Hepatocyte (in vitro differentiated cells): ENCODE data around the gene GAS2L1.

Source experiments
- EZH2 ChIP-seq: fragments of 200-600 bp; sonication (generic); IDR thresholded peaks from 2 replicates; pipeline ENCODE4 v1.6.1; 2016; ENCODE audit warnings: antibody characterized with exemption, mild to moderate bottlenecking, borderline replicate concordance
- EZH2phosphoT487 ChIP-seq: fragments of 200-600 bp; sonication (generic); IDR thresholded peaks from one replicate; pipeline ENCODE4 v1.6.1; 2018; ENCODE audit warnings: antibody characterized with exemption, mild to moderate bottlenecking, low read depth, moderate library complexity; ENCODE audit not compliant: unreplicated experiment, severe bottlenecking
- TF ChIP-seq, protein P1 (sequence below): fragments of 200-600 bp; sonication (generic); IDR thresholded peaks from 2 replicates; pipeline ENCODE4 v1.5.1; 2016; ENCODE audit warnings: antibody characterized with exemption, mild to moderate bottlenecking; ENCODE audit not compliant: poor library complexity

DNA sequence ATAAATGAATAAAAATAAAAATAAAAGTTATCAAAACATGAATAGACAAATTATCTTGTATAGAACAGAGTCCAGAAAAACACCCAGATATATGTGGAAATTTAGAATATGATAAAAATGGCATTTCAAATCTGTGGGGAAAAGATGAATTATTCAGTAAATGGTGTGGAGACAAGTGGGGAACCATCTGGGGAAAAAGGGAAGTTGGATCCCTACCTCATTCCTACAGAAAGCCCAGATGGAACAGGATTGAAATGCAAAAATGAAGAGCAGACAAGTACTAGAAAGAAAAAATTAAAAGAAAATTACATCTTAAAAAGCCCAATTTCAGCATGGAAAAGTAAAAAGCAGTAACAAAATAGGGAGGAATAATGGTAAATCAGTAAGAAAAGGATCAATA is 17.2 kb downstream of the GAS2L1 start:
- TF ChIP-seq, protein P1, sequence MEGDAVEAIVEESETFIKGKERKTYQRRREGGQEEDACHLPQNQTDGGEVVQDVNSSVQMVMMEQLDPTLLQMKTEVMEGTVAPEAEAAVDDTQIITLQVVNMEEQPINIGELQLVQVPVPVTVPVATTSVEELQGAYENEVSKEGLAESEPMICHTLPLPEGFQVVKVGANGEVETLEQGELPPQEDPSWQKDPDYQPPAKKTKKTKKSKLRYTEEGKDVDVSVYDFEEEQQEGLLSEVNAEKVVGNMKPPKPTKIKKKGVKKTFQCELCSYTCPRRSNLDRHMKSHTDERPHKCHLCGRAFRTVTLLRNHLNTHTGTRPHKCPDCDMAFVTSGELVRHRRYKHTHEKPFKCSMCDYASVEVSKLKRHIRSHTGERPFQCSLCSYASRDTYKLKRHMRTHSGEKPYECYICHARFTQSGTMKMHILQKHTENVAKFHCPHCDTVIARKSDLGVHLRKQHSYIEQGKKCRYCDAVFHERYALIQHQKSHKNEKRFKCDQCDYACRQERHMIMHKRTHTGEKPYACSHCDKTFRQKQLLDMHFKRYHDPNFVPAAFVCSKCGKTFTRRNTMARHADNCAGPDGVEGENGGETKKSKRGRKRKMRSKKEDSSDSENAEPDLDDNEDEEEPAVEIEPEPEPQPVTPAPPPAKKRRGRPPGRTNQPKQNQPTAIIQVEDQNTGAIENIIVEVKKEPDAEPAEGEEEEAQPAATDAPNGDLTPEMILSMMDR: no peak
- no peak for TF ChIP-seq EZH2
- no peak for TF ChIP-seq EZH2phosphoT487
